KG1 (cell line): ENCODE data around the gene IL20RB.

Experiments used
- DNase-seq: peaks from one replicate; lab custom pipeline; 2025; lab: John Stamatoyannopoulos, UW

The IL20RB gene

DNA sequence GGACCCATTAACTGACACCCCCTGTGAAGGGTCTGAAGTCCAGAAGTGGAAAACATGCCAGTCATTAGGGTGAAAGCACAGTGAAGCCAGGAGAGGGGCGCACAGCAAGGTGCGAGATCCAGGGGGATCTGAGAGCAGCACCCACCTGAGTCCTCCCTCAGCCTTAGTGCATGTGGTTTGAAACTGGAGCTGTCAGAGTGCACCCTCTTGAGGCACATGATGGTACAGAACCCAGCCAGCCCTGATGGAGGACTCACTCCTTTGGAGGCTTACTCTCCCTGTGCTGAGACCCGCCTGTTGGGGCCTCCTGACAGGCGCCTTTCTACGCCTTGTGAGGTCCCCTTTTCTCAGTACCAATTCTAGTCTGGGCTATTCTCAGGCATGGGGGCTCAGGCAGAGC is 77.8 kb downstream of the IL20RB start:
- no peak for DNase-seq

DNA sequence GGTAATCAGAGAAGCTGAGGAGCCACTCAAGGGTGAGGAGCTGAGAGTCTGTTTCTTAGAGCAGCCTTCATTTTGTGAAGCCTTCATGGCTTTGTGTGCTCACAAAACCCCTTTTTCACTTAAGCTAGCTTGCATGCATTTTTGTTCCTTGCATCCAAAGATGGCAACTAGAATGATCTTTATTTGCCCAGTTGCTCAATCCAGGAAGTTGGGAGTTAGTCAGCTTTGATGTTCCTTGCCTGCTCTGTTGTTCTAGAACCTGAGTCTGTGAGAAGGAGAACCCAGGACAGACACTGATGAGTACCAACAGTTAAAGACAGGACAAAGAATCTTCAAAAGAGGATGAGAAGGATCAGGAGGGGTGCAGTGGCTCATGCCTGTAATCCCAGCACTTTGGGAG is 81.8 kb downstream of the IL20RB start:
- no peak for DNase-seq

DNA sequence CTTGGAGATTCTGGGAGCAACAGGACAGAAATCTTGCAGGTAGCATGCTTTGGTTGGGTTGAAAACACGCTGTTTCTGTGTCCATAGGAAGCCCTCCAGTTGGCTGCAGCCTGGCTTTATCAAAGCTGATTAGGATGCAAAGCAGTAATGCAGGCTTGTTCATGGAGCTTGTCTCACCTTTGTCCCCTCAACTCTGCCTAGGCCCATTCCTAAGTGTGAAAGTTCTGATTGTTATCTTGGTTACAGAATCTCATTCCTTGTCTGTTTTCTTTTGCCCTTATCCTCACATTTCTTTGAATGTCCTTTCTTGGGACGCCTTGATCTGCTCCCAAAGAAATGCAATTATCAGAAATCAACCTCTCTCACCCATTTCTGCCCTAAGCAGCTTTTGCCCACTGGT is 83.5 kb downstream of the IL20RB start:
- DNase-seq: no peak

DNA sequence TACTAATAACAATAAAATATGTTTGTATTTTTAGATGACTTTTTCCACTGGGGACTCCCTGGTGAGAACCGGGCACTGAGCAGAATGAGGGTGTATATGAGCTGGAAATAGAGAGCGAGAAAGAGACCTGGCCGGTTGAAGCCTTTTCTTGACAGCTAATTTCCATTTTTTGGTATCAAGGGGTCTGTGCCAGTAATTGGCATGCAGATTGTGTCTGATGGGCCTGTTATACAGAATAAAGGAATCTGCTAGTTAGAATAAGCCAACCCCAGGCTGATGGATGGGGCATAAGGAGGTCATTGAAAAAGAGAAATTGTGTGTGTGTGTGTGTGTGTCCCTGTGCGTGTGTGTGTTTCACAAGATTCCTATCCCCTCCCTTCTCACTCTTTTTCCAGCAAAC is 83.9 kb downstream of the IL20RB start:
- DNase-seq: no peak

DNA sequence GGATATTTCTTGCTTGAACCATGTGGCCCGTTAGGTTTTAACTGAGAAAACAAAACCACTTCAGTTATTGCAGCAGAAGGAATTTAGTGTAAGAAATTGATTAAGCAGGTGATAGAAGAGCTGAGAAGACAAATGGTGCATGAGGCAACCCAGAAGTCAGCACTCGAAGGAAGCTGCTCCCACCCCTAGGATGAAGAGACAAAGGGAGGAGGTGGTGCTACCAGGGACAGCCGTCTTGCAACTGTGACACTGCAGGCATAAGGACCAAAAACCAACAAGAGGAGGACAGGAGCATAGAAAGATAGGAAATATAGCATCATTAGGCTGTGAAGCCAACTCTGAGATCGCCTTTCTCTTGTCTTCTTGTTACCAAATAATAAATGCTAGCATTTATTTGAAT is 89.0 kb downstream of the IL20RB start:
- no peak for DNase-seq

DNA sequence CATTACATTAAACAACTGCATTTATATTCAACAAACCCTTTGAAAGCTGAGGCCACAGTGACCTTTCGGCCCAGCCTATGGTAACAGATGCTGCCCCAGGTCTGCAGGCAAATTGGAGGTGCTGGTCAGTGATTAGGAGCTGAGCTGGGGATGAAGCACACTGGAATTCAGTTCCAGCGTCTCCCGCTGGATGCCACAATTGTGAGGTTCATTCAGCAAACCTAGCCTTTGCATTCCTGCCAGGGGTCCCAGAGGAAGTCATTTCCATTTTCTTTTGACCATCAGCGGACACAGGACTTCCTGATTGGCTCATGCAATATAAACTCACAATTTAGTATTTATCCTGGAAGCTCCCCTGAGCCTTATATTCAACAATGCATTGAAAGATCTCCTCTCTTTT is 89.5 kb downstream of the IL20RB start:
- no peak for DNase-seq

DNA sequence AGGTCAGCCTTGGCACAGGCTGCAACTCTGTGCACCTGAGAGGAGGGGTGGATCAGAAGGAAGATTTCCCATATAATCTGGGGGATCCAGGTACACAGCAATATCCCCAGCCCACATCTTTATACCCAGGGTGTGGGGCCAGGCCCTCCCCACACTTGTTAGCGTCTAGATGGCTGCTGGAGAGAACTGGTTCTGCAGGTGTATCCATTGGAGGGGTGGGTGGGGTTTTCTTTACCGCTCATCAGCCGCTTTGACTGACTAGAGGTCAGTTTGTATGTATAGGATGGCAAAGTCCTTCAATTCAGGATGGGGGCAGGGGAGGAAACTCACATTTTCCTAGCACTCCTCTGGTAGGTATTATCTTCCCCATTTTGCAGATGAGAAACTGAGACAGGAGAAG is 92.5 kb downstream of the IL20RB start:
- no peak for DNase-seq

DNA sequence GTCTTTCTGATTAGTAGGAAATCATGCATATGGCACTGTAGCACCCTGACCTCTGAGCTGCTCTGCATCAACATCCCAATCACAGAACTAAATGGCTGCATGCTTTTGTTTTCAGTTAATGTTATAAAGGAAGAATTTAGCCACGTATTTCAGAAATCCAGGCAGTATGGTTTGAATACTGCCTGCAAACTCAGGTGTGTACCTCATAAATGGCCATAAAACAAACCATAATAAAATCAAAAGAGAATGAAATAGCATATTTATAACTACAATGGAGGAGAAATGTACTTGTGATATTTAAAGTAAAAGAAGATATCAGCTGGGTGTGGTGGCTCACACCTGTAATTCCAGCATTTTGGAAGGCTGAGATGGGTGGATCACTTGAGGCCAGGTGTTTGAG is 94.5 kb downstream of the IL20RB start:
- DNase-seq: no peak
